ENCODE data around the gene PCDHA6.

DNA sequence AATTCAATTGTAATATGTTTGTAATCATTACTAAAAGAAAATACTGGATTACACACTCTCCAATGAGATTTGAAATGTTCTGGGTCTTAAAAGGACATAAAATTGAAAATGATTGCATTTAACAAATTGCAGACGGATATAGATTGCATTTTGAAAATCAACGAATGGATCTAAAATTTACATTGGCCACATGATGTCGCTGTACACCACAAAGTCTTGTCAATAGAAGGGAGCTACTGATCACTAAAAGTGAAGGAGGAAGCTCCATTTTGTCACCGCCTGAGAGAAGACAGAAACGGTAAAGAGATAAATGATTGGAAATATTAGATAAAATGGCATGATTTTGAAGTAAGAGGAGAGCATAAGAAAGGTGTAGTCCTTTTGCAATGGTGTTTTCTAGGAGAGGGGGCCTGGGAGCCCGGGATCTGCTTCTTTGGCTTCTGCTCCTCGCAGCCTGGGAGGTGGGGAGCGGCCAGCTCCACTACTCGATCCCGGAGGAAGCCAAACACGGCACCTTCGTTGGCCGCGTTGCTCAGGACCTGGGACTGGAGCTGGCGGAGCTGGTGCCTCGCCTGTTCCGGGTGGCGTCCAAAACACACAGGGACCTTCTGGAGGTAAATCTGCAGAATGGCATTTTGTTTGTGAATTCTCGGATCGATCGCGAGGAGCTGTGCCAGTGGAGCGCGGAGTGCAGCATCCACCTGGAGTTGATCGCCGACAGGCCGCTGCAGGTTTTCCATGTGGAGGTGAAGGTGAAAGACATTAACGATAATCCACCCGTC, 41.7 kb upstream of the PCDHA6 start, which contains the start of gene PCDHA1:
- TF ChIP-seq, protein P1, sequence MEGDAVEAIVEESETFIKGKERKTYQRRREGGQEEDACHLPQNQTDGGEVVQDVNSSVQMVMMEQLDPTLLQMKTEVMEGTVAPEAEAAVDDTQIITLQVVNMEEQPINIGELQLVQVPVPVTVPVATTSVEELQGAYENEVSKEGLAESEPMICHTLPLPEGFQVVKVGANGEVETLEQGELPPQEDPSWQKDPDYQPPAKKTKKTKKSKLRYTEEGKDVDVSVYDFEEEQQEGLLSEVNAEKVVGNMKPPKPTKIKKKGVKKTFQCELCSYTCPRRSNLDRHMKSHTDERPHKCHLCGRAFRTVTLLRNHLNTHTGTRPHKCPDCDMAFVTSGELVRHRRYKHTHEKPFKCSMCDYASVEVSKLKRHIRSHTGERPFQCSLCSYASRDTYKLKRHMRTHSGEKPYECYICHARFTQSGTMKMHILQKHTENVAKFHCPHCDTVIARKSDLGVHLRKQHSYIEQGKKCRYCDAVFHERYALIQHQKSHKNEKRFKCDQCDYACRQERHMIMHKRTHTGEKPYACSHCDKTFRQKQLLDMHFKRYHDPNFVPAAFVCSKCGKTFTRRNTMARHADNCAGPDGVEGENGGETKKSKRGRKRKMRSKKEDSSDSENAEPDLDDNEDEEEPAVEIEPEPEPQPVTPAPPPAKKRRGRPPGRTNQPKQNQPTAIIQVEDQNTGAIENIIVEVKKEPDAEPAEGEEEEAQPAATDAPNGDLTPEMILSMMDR (IDR thresholded peaks at IDR 0.05), result peak; percentile 49
- TF ChIP-seq TCF7 (CRISPR knock-in tag; IDR thresholded peaks at IDR 0.05; ENCODE audit: low read depth) (no peak), ESRRA (CRISPR knock-in tag; IDR thresholded peaks at IDR 0.05; ENCODE audit: borderline replicate concordance) (no peak), FOXP1 (CRISPR knock-in tag; IDR thresholded peaks at IDR 0.05; ENCODE audit: borderline replicate concordance) (no peak), NR3C1 (CRISPR knock-in tag; conservative IDR thresholded peaks at IDR 0.05; ENCODE audit: low read depth) (no peak), CBFB (CRISPR knock-in tag; IDR thresholded peaks at IDR 0.05; ENCODE audit: low read depth) (no peak)
- TF ChIP-seq, protein P2, sequence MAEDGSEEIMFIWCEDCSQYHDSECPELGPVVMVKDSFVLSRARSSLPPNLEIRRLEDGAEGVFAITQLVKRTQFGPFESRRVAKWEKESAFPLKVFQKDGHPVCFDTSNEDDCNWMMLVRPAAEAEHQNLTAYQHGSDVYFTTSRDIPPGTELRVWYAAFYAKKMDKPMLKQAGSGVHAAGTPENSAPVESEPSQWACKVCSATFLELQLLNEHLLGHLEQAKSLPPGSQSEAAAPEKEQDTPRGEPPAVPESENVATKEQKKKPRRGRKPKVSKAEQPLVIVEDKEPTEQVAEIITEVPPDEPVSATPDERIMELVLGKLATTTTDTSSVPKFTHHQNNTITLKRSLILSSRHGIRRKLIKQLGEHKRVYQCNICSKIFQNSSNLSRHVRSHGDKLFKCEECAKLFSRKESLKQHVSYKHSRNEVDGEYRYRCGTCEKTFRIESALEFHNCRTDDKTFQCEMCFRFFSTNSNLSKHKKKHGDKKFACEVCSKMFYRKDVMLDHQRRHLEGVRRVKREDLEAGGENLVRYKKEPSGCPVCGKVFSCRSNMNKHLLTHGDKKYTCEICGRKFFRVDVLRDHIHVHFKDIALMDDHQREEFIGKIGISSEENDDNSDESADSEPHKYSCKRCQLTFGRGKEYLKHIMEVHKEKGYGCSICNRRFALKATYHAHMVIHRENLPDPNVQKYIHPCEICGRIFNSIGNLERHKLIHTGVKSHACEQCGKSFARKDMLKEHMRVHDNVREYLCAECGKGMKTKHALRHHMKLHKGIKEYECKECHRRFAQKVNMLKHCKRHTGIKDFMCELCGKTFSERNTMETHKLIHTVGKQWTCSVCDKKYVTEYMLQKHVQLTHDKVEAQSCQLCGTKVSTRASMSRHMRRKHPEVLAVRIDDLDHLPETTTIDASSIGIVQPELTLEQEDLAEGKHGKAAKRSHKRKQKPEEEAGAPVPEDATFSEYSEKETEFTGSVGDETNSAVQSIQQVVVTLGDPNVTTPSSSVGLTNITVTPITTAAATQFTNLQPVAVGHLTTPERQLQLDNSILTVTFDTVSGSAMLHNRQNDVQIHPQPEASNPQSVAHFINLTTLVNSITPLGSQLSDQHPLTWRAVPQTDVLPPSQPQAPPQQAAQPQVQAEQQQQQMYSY (CRISPR knock-in tag; IDR thresholded peaks at IDR 0.05), result no peak
- TF ChIP-seq, protein P3, sequence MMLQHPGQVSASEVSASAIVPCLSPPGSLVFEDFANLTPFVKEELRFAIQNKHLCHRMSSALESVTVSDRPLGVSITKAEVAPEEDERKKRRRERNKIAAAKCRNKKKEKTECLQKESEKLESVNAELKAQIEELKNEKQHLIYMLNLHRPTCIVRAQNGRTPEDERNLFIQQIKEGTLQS (CRISPR knock-in tag; conservative IDR thresholded peaks at IDR 0.05), result no peak
